Body of pancreas (tissue), 4 donors: ENCODE results near the gene BAZ2A. TPM values are rescaled to one million over a fixed set of nuclear protein-coding genes. Genes with fewer than 3 reads are reported as not detected.
"Not testable (repeated sequence)": the region's sequence is repeated elsewhere in the genome, so short reads cannot be mapped to it uniquely, and the experiment has no call there.

ENCODE experiments used
- ATAC-seq: fragments of 150-250 bp; one replicate; pipeline ENCODE4 v1.9.1; 2016
- DNase-seq, 4 donors: peaks; one replicate each; pipeline ENCODE4 v3.0.0-alpha.2; 2019
- H3K27ac ChIP-seq, 4 donors: fragments of 200-600 bp; sonication (generic); 1 replicate in 3 of 4; 2 replicates in 1 of 4; pipeline versions ENCODE4 v1.5.1 to v1.6.1; 2016 to 2019; ENCODE audit warnings: mild to moderate bottlenecking in 1 of 4, mixed read lengths in 1 of 4, moderate library complexity in 1 of 4
- H3K27me3 ChIP-seq, 2 donors: fragments of 200-600 bp; sonication (generic); one replicate each; pipeline ENCODE4 v1.6.0; 2016; ENCODE audit warnings: mild to moderate bottlenecking in 1 of 2
- H3K36me3 ChIP-seq, 2 donors: fragments of 200-600 bp; sonication (generic); replicated peaks in 1 of 2; 2 replicates each; pipeline ENCODE4 v1.5.1; 2016; ENCODE audit warnings: low read depth in 2 of 2; ENCODE audit not compliant: insufficient read depth in 1 of 2
- H3K4me1 ChIP-seq: fragments of 200-600 bp; sonication (generic); one replicate; pipeline ENCODE4 v1.6.0; 2016
- H3K4me3 ChIP-seq, 2 donors: fragments of 200-600 bp; sonication (generic); 1 replicate in 1 of 2; 2 replicates in 1 of 2; pipeline ENCODE4 v1.5.1; 2016 to 2019
- H3K9me3 ChIP-seq, 3 donors: fragments of 200-600 bp; sonication (generic); 1 replicate in 2 of 3; 2 replicates in 1 of 3; pipeline ENCODE4 v1.5.1; 2016
- CTCF ChIP-seq, 7 experiments: fragments of 450-650 bp in 4 of 7; fragments of 200-600 bp in 3 of 7; sonication (generic) in 3 of 7; IDR thresholded peaks; one replicate each; pipeline ENCODE4 v1.5.1; 2016 to 2019; ENCODE audit warnings: antibody characterized with exemption in 7 of 7
- POLR2A ChIP-seq, 3 donors: fragments of 450-650 bp; IDR thresholded peaks; one replicate each; pipeline ENCODE4 v1.6.1; 2016; ENCODE audit warnings: antibody characterized with exemption in 3 of 3, mild to moderate bottlenecking in 2 of 3
- WGBS, 2 donors: methylation state at CpG; one replicate each; pipeline ENCODE4 v1.1.5; 2017; 5-methylcytosine and 5-hydroxymethylcytosine counted together
- intact Hi-C: fragments of 100-400 bp; cut with DNase I; formaldehyde crosslinking; loops from one replicate; pipeline ENCODE4 v1.15.1; 2023
- total RNA-seq, 2 donors: library from RNA; depleted of rRNA; stranded (reverse); fragments of >200 nt; gene quantifications; one replicate each; pipeline ENCODE4 v1.1.0, GENCODE V29; 2016

Gene BAZ2A
- total RNA-seq, 2 donors from 2014 or later, result 52.7 to 56.8 TPM

GRCh38 chr12:56589783-56590182, 40.3 kb downstream of the BAZ2A start:
- DNase-seq (no peak), ATAC-seq (no peak)
- H3K27ac ChIP-seq, result no peak overlapping the region
- H3K4me1 ChIP-seq, result no peaks in the 10 kb centered on the region
- H3K36me3 ChIP-seq, result peaks cover 0 to 4% of the 10 kb centered on the region in 2 donors
- TF ChIP-seq CTCF (IDR thresholded peaks at IDR 0.05) (no peak), POLR2A (IDR thresholded peaks at IDR 0.05) (no peak)
- intact Hi-C loops, result no loop called here
- H3K9me3 ChIP-seq, result no peaks in the 10 kb centered on the region
- H3K27me3 ChIP-seq, result no peaks in the 10 kb centered on the region
- no peak overlapping the region for H3K4me3 ChIP-seq
- WGBS, 2 donors, result 87 to 100% methylated on average over 1 of the region's 1 CpG

- Histone ChIP-seq H3K27me3 (no peaks in the 10 kb centered on the region), H3K4me1 (no peaks in the 10 kb centered on the region), H3K9me3 (no peaks in the 10 kb centered on the region), H3K36me3 (peaks cover 0 to 6% of the 10 kb centered on the region in 2 donors), H3K27ac (no peak overlapping the region), H3K4me3 (no peak overlapping the region)
- ATAC-seq (no peak), DNase-seq (no peak)
- WGBS, 2 donors, result 79 to 85% methylated on average over 4 of the region's 4 CpGs
- intact Hi-C loops, result no loop called here
- TF ChIP-seq CTCF (IDR thresholded peaks at IDR 0.05) (no peak), POLR2A (IDR thresholded peaks at IDR 0.05) (no peak)
Observed at GRCh38 chr12:56585098-56585497, 45.0 kb downstream of the BAZ2A start.

GRCh38 chr12:56581418-56582145, 48.5 kb downstream of the BAZ2A start:
- Histone ChIP-seq H3K4me3 (no peak overlapping the region), H3K27me3 (no peaks in the 10 kb centered on the region), H3K36me3 (peaks cover 0 to 2% of the 10 kb centered on the region in 2 donors), H3K9me3 (no peaks in the 10 kb centered on the region), H3K27ac (no peak overlapping the region), H3K4me1 (no peaks in the 10 kb centered on the region)
- DNase-seq (no peak), ATAC-seq (no peak)
- TF ChIP-seq POLR2A (IDR thresholded peaks at IDR 0.05), result no peak
- TF ChIP-seq CTCF (IDR thresholded peaks at IDR 0.05), result no peak
- intact Hi-C loops, result no loop called here
- 80 to 83% methylated on average over 10 of the region's 10 CpGs for WGBS, 2 donors

GRCh38 chr12:56578983-56579546, 51.1 kb downstream of the BAZ2A start:
- WGBS, 2 donors, result 87 to 88% methylated on average over 10 of the region's 10 CpGs
- H3K36me3 ChIP-seq, result peaks cover 0 to 2% of the 10 kb centered on the region in 2 donors
- TF ChIP-seq POLR2A (IDR thresholded peaks at IDR 0.05) (no peak), CTCF (IDR thresholded peaks at IDR 0.05) (no peak)

GRCh38 chr12:56577248-56577647, 52.9 kb downstream of the BAZ2A start:
- WGBS, 2 donors, result 84 to 86% methylated on average over 7 of the region's 7 CpGs
- H3K4me3 ChIP-seq, H3K4me1 ChIP-seq, H3K27me3 ChIP-seq, intact Hi-C loops, DNase-seq, H3K27ac ChIP-seq, H3K36me3 ChIP-seq, H3K9me3 ChIP-seq, ATAC-seq: not testable (repeated sequence)

More at GRCh38 chr12:56578983-56579546, 51.1 kb downstream of the BAZ2A start:
- H3K4me1 ChIP-seq, result no peaks in the 10 kb centered on the region
- H3K27ac ChIP-seq, result no peak overlapping the region
- H3K4me3 ChIP-seq, result no peak overlapping the region
- H3K9me3 ChIP-seq, result no peaks in the 10 kb centered on the region
- H3K27me3 ChIP-seq, result no peaks in the 10 kb centered on the region
- intact Hi-C loops, result no loop called here
- ATAC-seq (no peak), DNase-seq (no peak)
